Measurements from ENCODE around the gene CAPN13.
A peak's percentile ranks its signal among the peaks of the same experiment; 100 is the strongest.

The CAPN13 gene

DNA sequence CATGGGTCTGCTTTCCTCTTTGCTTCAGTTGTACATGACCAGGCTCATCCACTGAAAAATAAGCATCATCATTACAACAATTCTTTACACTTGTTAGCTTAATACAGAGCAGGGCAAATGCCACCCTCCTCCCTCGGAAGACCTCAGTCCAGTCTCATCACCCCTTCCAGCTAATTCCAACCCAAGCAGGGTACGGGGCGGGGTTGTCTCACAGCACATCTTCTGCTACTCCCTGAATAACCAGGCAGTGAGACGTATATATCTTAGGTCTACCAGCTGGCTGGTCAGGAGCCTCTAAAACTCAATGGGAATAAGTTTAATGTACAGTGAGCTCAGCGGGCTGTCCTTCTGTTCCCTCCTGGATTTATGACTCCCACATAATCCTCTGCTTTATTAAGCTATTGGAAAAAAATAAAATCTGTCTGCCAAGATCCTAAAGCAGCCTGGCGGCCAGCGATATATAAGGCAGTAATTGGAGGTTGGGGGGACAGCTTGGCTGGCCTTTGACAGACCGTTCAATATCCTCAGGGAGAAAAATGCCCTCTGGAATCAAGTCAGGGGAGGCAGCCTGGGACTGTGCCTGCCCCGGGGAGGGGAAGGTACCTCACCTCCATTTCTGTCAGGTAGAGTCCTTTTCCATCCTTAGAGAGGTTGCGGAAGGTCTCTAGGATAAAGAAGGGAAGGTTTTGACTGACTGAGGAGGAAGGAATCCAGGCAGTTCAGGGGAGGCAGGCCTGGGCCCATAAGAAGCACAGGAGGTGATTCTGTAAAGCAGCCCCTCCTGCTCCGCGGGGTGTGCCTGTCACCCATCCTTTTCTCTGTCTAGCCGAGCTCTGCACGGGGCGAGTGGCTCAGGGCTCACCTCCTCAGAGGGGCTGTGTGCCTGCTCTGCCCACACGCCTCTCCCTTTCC is 76.3 kb downstream of the CAPN13 start:
- no peak for DNase-seq (ENCODE audit: low spot score)

DNA sequence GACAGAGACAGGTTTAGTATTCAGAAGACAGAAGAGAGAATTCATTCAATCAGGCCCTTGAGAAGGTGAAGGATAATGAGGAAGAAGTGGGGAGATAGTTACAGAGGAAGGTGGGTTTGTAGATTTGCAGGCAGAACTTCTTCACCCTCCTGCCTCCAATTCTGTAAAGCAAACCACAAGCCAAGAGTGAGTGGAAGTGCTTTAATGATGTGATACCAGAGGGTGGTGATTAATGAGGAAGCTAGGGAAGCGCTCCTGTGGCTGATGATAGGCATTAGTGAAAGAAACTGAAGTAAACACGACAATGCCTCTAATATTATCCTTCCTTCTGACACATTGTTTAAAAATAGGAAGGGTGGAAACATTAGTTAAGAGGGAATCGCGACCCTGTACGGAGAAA is 78.2 kb downstream of the CAPN13 start:
- no peak for DNase-seq (ENCODE audit: low spot score)

DNA sequence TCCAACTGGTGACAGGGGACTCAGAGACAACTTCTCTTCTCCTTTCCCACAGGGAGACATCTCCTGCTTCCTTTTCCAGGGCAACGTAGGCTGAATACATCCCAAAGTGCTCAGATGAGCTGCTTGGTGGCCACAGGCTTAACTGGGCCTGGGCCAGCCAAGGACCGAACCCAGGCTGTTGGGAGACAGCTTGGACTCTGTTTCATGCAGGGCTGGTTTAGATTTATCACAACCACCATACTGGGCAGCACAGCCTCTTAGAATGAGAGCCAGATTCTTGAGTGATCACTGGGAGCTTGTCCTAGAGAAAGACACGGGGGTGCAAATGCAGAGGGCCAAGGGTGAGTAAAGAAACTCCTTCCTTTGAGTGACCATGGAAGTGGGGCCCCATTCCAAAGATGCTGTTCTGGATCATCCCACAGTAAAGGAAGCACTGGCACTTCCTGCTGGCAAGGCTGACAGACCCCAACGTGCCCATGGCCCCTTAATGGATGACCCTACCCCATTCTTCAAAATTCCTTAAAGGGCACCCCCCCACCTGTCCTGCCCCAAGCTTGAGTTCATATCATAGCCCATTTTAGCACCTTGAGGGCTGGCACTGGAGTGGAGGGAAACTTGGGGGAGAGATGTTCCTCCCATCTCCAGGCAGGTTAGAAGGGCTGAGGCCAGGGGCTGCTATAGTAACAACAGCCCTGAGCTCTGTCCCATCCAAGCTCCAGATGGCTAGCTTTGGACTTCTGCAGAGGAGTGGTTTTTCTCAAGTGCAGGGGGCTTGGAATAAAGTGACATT is 84.1 kb downstream of the CAPN13 start:
- DNase-seq (ENCODE audit: low spot score): no peak

DNA sequence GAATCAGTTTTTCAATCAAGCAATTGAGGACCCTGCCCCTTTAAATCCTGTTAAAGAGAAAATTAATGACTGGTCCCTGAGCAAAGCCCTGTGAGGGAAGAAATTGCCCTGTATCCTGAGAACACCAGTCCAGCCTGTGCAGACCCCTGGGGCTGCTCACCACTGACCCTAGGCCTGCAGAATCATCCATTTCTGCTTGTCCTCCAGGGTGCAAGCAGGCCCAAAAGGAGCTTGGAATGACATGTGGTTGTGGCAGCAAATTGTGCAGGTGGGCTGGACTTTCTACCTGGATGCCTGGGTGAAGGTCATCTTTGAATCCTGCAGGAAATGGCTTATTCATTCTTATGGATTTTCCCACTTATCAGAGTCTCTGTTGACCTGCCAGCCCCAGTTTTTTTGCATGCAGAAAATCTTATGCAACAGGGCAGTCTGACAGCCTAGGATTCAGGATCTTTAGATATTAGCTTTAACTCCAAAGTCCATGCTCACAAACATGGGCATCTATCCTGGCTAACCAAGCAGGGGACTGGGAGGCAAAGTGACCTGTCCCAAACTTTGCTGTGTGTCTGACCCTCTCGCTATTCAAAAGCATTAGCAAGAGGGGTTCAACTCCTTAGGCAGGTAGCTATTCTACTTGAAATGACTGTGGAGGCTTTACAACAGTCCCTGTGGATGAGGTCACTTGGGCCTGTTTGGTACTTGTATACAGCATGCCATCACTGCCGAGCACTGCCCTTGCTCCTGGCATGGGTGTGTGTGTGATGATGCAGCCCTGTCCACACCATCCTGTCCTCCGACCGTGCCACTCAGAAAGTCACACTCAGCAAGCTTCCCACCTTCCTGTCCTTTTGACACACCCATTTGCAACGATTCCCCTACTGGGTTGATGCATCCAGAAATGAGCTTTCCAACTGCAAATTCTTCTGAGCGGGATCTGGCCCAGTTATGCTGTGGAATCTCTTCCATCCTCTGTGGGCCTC is 85.3 kb downstream of the CAPN13 start:
- DNase-seq (ENCODE audit: low spot score): no peak

DNA sequence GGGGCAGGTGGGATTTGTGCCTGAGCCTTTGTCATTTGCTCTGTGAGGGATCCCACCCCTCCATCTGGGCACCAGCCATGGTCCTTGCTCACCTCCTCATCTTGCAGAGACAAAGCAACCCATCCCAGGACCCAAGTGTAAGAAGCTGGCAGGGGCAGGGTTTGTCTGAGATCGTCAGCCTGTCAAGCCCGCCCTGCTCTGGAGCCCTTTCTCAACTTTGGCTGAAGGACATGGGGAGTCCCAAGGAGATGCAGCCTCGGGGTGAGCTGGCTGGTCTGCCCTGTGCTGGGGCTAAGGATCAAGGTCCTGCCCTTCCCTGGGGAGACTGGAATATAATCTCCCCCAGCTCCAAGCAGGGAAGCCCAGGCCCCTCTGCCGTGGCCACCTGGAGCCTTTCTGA is 86.0 kb downstream of the CAPN13 start:
- no peak for DNase-seq (ENCODE audit: low spot score)

DNA sequence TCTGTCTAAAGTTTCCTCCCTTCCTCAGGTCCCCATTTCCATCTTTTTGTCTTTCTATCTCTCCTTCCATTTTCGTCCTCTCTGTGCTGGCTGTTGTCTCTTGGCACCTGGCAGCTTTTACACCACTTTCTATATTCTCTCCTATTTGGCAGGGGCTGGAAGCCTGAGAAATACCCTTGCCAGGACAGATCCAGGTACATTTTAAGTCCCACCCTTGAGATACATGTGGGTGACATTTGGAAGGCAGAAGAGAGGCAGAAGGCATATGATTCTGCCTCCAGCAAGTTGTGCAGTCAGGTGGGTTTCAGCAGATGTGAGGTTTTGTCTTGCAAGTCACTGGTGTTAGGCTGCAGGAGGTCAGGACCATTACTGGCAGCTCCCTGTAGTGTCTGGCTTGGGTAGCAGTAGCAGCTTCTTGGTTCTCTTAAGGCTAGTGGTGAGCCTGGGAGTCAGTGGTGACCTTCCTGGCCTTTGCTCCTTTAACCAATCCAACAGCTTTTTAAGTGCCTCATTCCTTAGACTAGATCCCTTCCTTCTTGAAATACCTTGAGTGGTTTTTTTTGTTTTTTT is 90.1 kb downstream of the CAPN13 start:
- no peak for DNase-seq (ENCODE audit: low spot score)

DNA sequence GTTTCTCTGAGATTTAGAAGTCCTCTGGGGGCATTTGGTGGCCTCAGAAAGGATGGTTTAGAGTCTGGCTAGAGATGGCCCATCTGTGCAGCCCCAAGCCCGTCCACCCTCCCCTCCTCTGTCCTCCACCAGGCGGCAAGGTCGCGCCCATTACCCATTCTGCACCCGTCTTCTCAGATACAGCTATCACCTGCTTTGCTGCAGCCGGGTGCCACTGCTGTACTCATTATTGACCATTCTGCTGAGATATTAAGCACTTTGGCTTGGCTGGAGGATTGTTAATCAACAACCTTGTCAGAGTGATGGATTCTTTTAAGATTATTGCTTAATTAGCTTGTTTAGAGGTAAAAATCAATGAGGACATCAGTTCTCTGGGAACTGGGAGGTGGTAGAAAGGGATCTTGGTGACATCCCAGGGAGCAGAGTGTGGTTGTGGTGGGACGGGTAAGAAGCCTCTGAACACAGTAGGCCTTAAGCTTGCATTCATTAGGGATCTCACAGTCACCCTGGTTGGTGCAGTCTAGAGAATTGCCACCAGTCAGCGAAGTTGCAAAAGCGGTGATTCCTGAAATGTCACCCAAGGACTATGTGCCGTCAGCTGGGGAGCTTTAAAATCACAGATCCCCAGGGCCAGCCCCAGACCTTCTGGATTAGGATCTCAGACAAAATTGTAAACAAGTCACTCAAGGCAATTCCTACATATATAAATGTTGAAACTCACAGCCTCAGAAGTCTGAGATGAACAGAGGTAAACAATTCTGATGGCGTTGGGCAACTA is 90.9 kb downstream of the CAPN13 start:
- no peak for DNase-seq (ENCODE audit: low spot score)

DNA sequence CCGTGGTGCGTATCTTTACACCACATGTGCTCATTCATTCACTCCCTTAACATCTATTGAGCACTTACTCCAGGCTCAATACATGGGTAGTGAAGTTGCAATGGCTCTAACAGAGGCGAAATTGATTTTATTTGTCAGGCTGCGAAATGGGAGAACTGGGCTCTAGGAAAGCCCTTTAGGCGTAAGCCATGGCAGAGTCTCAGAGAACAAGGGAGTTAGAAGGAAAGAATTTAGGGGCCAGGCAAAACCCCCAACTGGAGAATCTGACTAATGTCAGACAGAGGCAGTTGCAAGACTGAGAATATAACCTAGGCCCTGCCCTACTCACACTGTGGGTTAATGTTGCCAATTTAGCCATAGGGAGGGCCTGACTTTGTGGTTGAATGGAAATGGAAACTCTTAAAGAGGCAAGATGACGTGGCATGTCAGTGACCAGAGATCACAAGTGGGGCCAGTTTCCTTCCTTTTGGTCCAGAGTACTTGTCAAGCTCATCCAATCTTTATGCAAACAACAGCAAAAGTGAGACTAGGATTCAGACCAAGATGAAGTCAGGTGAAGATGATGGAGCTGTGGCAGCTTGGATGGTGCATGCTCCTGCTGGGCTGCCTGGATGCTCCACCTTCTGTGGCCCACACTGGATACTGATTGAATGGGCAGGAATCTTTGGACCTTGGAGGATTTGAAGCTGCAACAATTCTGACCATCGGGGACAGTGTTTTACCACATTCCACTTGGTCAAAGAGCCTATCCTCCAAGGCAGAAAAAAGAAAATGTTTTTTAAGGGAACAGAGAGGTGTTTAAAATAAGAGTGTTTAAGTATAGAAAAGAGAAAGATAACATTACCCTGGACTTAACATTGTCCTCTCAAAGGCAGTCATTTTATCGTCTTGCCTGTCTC is 92.2 kb downstream of the CAPN13 start:
- DNase-seq (ENCODE audit: low spot score): no peak

DNA sequence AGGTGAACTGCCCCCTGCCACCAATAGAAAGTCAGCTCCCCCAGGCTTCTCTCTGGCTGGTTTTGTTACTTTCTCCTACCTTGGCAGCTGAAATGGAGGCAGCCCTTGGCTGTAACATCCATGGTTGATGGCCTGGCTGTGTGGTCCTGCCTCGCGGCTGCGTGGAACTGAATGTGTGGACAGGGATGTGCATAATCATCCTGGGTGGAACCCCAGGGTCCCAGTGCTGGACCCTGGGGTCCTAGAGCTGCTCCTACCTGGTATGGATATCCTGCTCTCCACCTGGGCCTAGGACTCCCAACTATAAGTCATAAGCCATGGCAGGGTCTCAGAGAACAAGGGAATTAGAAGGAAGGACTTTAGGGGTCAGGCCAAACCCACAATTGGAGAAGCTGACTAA is 93.5 kb downstream of the CAPN13 start:
- DNase-seq (ENCODE audit: low spot score): no peak

DNA sequence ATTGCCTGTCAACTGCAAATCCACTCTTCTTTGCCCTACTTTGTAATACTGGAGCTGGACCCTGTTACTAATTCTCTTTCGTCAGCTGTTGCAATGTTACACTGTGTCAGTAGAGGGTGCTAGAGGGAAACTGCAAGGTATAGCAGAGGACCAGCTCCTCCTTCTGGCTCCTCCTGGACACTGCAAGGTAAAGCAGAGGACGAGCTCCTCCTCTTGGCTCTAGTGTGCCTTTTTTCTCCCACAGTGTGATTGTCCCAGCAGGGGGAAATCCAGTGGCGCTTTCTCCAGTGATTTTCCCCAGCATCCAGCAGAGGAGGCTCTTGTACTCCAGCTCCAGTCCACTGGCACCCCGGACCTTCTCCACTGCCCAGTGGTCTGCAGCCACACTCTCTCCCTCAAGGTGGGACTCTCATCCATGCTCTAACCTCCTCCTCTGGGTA is 95.6 kb downstream of the CAPN13 start:
- DNase-seq (ENCODE audit: low spot score): peak; percentile 81

DNA sequence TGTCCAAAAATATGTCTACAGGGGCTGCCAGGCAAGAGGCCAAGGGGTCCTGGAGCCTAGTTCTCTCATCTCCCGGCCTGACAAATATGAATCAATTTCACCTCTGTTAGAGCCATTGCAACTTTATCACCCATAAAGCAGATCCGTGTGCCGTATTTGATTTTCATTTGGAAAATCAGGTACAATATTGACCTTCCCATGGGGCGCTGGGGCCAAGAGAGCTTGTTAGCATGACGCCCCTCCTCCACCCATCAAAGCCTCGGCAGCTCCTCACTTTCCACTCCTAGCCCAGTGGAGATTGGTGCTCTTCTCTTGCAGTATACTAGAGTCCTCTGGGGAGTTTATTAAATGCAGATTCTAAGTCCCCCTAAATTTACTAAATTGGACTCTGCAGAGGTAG is 96.8 kb downstream of the CAPN13 start:
- DNase-seq (ENCODE audit: low spot score): no peak

DNA sequence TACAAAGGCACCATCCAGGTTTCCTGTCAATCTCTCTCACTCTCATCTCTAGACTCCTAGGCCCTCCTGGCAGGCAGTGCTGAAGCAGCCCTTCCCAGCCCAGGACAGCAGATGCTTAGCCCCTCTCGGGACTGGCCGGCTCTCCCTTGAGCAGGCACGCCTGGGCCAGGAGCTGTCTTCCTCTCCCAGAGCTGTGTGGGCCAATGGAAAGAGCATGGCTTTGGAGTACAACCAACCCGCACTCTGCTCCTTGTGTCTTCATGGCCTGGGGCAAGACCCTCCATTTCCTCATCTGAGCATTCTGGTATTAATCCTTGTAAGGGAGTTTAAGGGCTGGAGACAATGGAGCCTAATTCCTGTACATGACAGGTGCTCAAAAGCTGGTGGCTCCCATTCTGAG is 97.2 kb downstream of the CAPN13 start:
- DNase-seq (ENCODE audit: low spot score): no peak

DNA sequence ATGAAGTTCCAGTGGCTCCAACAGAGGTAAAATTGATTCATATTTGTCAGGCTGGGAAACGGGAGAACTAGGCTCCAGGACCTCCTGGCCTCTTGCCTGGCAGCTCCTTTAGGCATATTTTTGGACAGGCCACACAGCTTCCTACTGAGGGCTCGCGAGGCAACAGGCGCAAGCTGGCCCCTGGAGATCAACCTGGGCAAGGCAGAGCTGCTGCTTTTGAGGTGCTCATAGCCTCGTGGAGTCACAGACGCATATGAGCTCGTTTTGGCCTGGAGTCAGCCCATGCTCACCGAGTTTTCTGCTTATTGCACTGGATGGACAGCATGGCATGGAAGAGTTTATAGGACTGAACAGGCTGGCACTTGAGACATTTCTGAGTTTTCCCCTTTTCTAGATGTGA is 97.7 kb downstream of the CAPN13 start:
- DNase-seq (ENCODE audit: low spot score): no peak

DNA sequence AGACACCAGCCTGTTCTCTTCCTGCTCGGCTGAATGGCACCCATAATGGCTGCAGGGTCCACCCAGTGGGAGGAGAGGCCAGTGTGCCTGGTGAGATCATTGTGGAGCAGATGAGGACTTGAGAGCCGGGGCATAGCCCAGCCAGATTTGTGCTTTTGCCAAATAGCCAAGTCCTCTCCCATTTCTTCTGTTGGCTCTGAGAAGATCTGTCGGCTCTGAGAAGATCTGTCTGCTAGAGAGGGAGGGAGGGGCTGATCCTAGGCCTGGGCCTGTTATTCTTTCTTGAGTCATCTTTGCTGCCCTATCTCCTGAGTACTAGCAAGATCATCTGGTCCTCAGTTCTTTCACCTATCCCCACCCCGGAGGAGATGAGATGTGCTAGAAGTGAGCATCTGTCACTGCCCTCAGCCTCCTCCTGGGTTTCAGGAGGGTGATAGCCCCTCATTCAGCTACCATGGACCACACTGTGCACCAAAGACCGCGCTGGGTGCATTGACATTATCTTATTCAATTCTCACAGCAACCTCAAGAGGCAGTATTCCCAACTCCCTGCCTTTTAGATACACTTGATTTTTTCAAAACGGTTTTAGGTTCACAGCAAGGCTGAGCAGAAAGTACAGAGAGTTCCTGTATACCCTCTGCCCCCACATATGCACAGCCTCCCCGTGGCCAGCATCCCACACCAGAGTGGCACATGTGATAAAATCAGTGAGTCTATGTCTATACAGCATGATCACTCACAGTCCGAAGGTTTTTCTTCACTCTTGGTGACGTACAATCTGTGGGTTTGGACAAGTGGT is 98.6 kb downstream of the CAPN13 start:
- peak; percentile 20 for DNase-seq (ENCODE audit: low spot score)

DNA sequence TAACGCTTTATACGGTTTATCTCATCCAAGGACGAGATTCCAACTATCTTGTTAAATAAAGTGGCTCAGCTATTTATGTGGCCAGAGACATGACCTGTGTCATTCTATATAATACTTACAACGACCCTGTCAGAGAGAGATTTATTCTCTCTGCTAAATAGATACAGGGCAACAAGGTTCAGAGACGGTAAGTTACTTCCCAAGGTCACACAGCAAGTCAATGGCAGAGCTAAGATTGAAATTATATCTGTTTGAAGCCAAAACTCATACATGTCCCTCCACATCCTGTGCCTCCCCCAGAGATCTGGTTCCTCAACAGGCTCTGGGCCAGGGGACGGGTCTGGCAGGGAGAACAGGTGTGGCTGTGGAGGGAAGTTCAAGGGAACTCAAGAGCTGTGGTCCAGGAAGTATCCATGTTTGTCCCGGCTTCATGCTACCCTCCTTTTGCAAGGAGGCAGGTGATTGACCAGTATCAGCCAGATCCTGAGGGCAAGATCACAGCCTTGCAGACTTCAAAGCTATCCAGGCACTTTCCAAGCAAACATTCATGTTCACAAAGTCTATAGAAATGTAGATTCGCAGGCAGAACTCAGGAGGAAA is 99.8 kb downstream of the CAPN13 start:
- DNase-seq (ENCODE audit: low spot score): no peak

DNA sequence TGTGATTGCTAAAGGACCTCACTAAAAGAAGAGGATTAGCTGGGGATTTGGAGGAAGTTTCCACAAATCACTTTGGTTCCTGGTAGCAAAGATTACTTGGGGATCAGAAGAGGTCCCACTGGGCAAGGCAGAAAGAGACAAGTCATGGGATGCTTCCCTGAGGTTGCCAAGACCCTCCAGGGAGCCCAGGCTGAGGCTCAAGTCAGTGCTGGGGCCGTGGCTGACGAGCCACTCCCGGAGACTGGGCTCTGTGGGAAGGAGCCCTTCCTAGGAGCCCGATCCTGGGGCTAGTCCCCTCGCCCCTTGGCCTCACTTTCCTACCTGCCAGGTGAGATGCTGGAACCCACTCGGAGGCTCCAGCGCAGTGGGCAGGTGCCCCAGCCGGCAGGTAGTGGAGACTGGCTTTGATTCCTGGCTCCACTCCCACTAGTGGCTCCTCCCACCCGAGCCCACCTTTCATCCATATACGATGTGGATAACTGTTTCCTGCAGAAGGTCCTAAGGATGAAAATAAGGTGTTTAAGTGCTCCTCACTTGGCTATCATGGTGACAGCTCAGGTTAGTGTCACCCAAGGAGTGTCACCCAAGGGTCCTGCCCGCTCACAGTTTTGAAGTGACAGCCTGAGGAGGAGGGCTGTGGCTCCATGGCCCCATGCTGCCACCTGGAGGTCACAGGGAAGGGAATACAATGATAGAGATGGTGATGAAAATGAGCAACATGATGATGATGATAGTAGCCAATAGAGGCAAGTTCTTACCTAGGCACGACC is 100.5 kb downstream of the CAPN13 start:
- DNase-seq (ENCODE audit: low spot score): peak; percentile 46

DNA sequence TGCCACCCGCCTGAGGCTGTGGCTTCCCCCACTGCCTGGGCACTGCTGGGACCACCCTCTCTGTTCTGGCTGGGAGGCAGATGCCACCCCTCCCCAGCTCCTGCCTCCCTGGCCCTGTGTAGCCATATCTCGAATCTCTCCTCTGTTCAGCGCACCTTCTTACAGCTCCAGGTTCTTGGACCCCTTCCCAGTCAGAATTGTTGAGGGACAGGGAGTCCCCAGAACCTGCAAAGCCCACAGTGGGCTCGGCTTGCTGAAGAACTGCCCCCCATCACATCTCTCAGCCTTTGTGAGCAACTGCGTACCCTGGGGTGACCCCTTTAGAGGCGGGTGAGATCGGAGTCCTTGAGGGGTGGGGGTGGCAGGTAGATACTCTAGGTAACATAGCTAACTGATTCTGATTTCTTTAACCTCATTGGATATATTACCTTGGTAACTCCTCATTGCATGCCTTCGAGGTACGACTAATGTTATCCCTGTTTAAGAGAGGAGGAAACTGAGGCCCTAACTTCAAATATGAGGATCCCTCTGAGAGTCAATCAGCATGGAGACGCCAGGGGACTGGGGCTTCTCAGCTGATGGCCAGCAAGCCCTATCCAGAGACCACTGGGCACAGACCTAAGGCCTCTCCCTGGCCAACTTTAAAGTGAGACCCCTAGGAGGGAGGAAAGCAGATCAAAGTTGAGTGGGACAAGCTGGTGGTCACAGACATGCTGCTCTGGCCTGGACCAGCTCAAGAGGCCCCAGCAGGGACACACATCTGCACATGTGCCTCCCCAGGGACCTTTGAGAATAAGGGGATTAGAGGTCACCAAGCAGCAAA is 101.3 kb downstream of the CAPN13 start:
- DNase-seq (ENCODE audit: low spot score): no peak
